H9 (cell line): Measurements from ENCODE around the gene EPB41L4B. TPM values are rescaled to one million over a fixed set of nuclear protein-coding genes. Genes with fewer than 3 reads are reported as not detected.

ENCODE experiments used
- DNase-seq: peaks from one replicate; pipeline ENCODE4 v3.0.0-alpha.2; 2017
- H2AFZ ChIP-seq: one replicate; pipeline ENCODE4 v1.6.1; 2013; ENCODE audit warnings: mild to moderate bottlenecking, low read length, control low read depth, moderate library complexity
- H2AK5ac ChIP-seq: 2 replicates; pipeline ENCODE4 v1.6.1; 2013; ENCODE audit warnings: low read length, control low read depth, mixed read lengths; ENCODE audit not compliant: insufficient read length
- H2BK120ac ChIP-seq: one replicate; pipeline ENCODE4 v1.6.1; 2013; ENCODE audit warnings: low read depth, mild to moderate bottlenecking, low read length, control low read depth, inconsistent platforms; ENCODE audit not compliant: poor library complexity, severe bottlenecking
- H2BK12ac ChIP-seq: 2 replicates; pipeline ENCODE4 v1.6.1; 2013; ENCODE audit warnings: low read length, control low read depth, mixed read lengths, low read depth; ENCODE audit not compliant: insufficient read length
- H2BK15ac ChIP-seq: 2 replicates; pipeline ENCODE4 v1.6.1; 2013; ENCODE audit warnings: low read depth, low read length, control low read depth
- H2BK20ac ChIP-seq: one replicate; pipeline ENCODE4 v1.6.1; 2013; ENCODE audit warnings: low read depth, mild to moderate bottlenecking, low read length, control low read depth, inconsistent platforms; ENCODE audit not compliant: poor library complexity, severe bottlenecking
- H2BK5ac ChIP-seq: 2 replicates; pipeline ENCODE4 v1.6.1; 2013; ENCODE audit warnings: low read length, control low read depth, mixed read lengths; ENCODE audit not compliant: insufficient read length
- H3K14ac ChIP-seq: 2 replicates; pipeline ENCODE4 v1.6.1; 2013; ENCODE audit warnings: low read length, control low read depth; ENCODE audit not compliant: insufficient read depth
- H3K18ac ChIP-seq: 2 replicates; pipeline ENCODE4 v1.6.1; 2013; ENCODE audit warnings: low read depth, mild to moderate bottlenecking, mixed read lengths, low read length, control low read depth; ENCODE audit not compliant: insufficient read length
- H3K23ac ChIP-seq: 2 replicates; pipeline ENCODE4 v1.6.1; 2013; ENCODE audit warnings: low read length, control low read depth, mixed read lengths, low read depth; ENCODE audit not compliant: insufficient read length
- H3K23me2 ChIP-seq: 2 replicates; pipeline ENCODE4 v1.6.1; 2013; ENCODE audit warnings: low read depth, mild to moderate bottlenecking, mixed read lengths, low read length, control low read depth; ENCODE audit not compliant: insufficient read length, poor library complexity, severe bottlenecking
- H3K27ac ChIP-seq: 2 replicates; pipeline ENCODE4 v1.5.1; 2013; ENCODE audit warnings: low read length, control low read depth, mixed read lengths, low read depth; ENCODE audit not compliant: insufficient read length
- H3K27me3 ChIP-seq: 2 replicates; pipeline ENCODE4 v1.6.1; 2013; ENCODE audit warnings: low read length, control low read depth, inconsistent platforms; ENCODE audit not compliant: insufficient read depth
- H3K4ac ChIP-seq: 2 replicates; pipeline ENCODE4 v1.6.1; 2013; ENCODE audit warnings: low read depth, mild to moderate bottlenecking, control low read depth, inconsistent platforms, low read length, moderate library complexity
- H3K4me1 ChIP-seq: 2 replicates; pipeline ENCODE4 v1.6.1; 2013; ENCODE audit warnings: low read length, control low read depth, inconsistent platforms; ENCODE audit not compliant: insufficient read depth
- H3K4me2 ChIP-seq: 2 replicates; pipeline ENCODE4 v1.6.1; 2013; ENCODE audit warnings: low read length, control low read depth, mixed read lengths; ENCODE audit not compliant: insufficient read length, insufficient read depth
- H3K56ac ChIP-seq: 2 replicates; pipeline ENCODE4 v1.6.1; 2013; ENCODE audit warnings: low read depth, mild to moderate bottlenecking, mixed read lengths, low read length, control low read depth; ENCODE audit not compliant: insufficient read length
- H3K79me1 ChIP-seq: 2 replicates; pipeline ENCODE4 v1.6.1; 2013; ENCODE audit warnings: low read depth, mild to moderate bottlenecking, moderate library complexity, low read length, control low read depth, inconsistent platforms; ENCODE audit not compliant: insufficient read depth, poor library complexity, severe bottlenecking
- H3K79me2 ChIP-seq: 2 replicates; pipeline ENCODE4 v1.6.1; 2013; ENCODE audit warnings: low read length, control low read depth, inconsistent platforms; ENCODE audit not compliant: insufficient read depth
- H3K9ac ChIP-seq: 2 replicates; pipeline ENCODE4 v1.6.1; 2013; ENCODE audit warnings: low read length, control low read depth, mixed read lengths; ENCODE audit not compliant: insufficient read length; ENCODE audit errors: extremely low read depth
- H3K9me3 ChIP-seq: one replicate; pipeline ENCODE4 v1.6.1; 2013; ENCODE audit warnings: low read depth, low read length, inconsistent platforms; ENCODE audit not compliant: control insufficient read depth
- H3T11ph ChIP-seq: one replicate; pipeline ENCODE4 v1.6.1; 2013; ENCODE audit warnings: mild to moderate bottlenecking, low read length, control low read depth, inconsistent platforms
- H4K20me1 ChIP-seq: one replicate; pipeline ENCODE4 v1.6.1; 2013; ENCODE audit not compliant: control insufficient read depth, insufficient read length, insufficient read depth
- H4K5ac ChIP-seq: 2 replicates; pipeline ENCODE4 v1.6.1; 2013; ENCODE audit warnings: low read depth, mild to moderate bottlenecking, mixed read lengths, low read length, control low read depth; ENCODE audit not compliant: insufficient read length
- H4K8ac ChIP-seq: replicated peaks from 2 replicates; pipeline ENCODE4 v1.6.1; 2013; ENCODE audit warnings: low read length, control low read depth, mixed read lengths, low read depth; ENCODE audit not compliant: insufficient read length
- H4K91ac ChIP-seq: 2 replicates; pipeline ENCODE4 v1.6.1; 2013; ENCODE audit warnings: low read depth, mild to moderate bottlenecking, moderate library complexity, mixed read lengths, low read length, control low read depth; ENCODE audit not compliant: insufficient read length
- H3K27ac Mint-ChIP-seq, 3 experiments: 2 replicates in 2 of 3; 3 replicates in 1 of 3; pipeline ENCODE4 v1.8.0; 2020 to 2021; ENCODE audit warnings: mixed read lengths in 3 of 3, mild to moderate bottlenecking in 1 of 3, moderate library complexity in 1 of 3
- H3K27me3 Mint-ChIP-seq: 2 replicates; pipeline ENCODE4 v1.8.0; 2021; ENCODE audit warnings: low read depth, mild to moderate bottlenecking, moderate library complexity, mixed read lengths
- H3K36me3 Mint-ChIP-seq, 3 experiments: 2 replicates in 2 of 3; 3 replicates in 1 of 3; pipeline ENCODE4 v1.8.0; 2020 to 2021; ENCODE audit warnings: low read depth in 3 of 3, mixed read lengths in 3 of 3; ENCODE audit not compliant: insufficient read depth in 1 of 3
- H3K4me1 Mint-ChIP-seq, 2 experiments: 2 replicates each; pipeline ENCODE4 v1.8.0; 2020; ENCODE audit warnings: mixed read lengths in 2 of 2
- H3K4me3 Mint-ChIP-seq, 2 experiments: 2 replicates in 1 of 2; 3 replicates in 1 of 2; pipeline ENCODE4 v1.8.0; 2020 to 2021; ENCODE audit warnings: mild to moderate bottlenecking in 2 of 2, mixed read lengths in 2 of 2, moderate library complexity in 1 of 2
- H3K9me3 Mint-ChIP-seq, 2 experiments: 2 replicates in 1 of 2; 3 replicates in 1 of 2; pipeline ENCODE4 v1.8.0; 2020; ENCODE audit warnings: mild to moderate bottlenecking in 2 of 2, mixed read lengths in 2 of 2, moderate library complexity in 1 of 2
- CTCF ChIP-seq: fragments of 200-600 bp; sonication (generic); conservative IDR thresholded peaks from 3 replicates; pipeline ENCODE4 v1.8.0; 2021; ENCODE audit warnings: antibody characterized with exemption, mild to moderate bottlenecking
- WGBS: extraction: QIAGEN DNeasy Blood & Tissue Kit; methylation state at CpG from one replicate; pipeline ENCODE4 v1.1.7; 2013; ENCODE audit warnings: missing lambda C conversion rate, low lambda C conversion rate, mixed read lengths; ENCODE audit not compliant: insufficient read length; ENCODE audit errors: extremely low coverage; 5-methylcytosine and 5-hydroxymethylcytosine counted together
- total RNA-seq: library from RNA; stranded (reverse); gene quantifications from 2 replicates; pipeline ENCODE4 v1.2.1, GENCODE V29; 2021

EPB41L4B gene
- total RNA-seq, 1 experiment from 2014 or later = 18.9 TPM

- Histone ChIP-seq H2BK120ac (no peak overlapping the region), H2AK5ac (no peak overlapping the region), H3K4me1 (peaks cover 5% of the 10 kb centered on the region; the same call in 1 of the 2 replicates), H3K27ac (no peak overlapping the region), H3K4me2 (no peak overlapping the region), H4K20me1 (no peaks in the 10 kb centered on the region), H3K9ac (no peak overlapping the region), H3K9me3 (no peaks in the 10 kb centered on the region), H3K18ac (no peak overlapping the region), H3K4ac (no peak overlapping the region), H2BK15ac (no peak overlapping the region), H4K8ac (no peak overlapping the region), H2AFZ (no peak overlapping the region), H2BK5ac (no peak overlapping the region), H3K27me3 (no peaks in the 10 kb centered on the region), H2BK20ac (no peak overlapping the region), H3K79me2 (no peaks in the 10 kb centered on the region), H3K56ac (no peak overlapping the region), H3K23me2 (no peaks in the 10 kb centered on the region), H3K23ac (no peak overlapping the region), H3K14ac (no peak overlapping the region), H4K91ac (no peak overlapping the region), H2BK12ac (no peak overlapping the region), H3T11ph (no peak overlapping the region), H3K79me1 (no peaks in the 10 kb centered on the region), H4K5ac (no peak overlapping the region)
- no CpG with 5 or more reads among the region's 5 CpGs for WGBS
- Mint-ChIP-seq H3K36me3 (peaks cover 7 to 24% (median 17%) of the 10 kb centered on the region in 3 experiments), H3K9me3 (peaks cover 0 to 2% of the 10 kb centered on the region in 2 experiments; a peak in 2 of 5 replicates), H3K27me3 (no peaks in the 10 kb centered on the region), H3K4me3 (no peak overlapping the region), H3K27ac (peak overlapping the region in 1 of 3 experiments; percentile 88; a peak in 3 of 7 replicates), H3K4me1 (peaks cover 19 to 30% of the 10 kb centered on the region in 2 experiments)
- TF ChIP-seq CTCF = no peak
- DNase-seq = no peak
Measured at GRCh38 chr9:109269839-109270238, 51.0 kb downstream of the EPB41L4B start.
